ENCODE data around the gene UTF1. TPM values are rescaled to one million over a fixed set of nuclear protein-coding genes. Genes with fewer than 3 reads are reported as not detected.

UTF1 gene
- total and polyA plus RNA-seq, 11 donors: not detected

- 3 to 14% (median 9%) methylated on average over 22 to 63 of the region's 63 CpGs for WGBS, 4 donors
- peaks cover 0 to 34% (median 19%) of the 10 kb centered on the region in 9 donors for H3K36me3 ChIP-seq
- H3K4me1 ChIP-seq: peaks cover 0 to 62% (median 8%) of the 10 kb centered on the region in 12 donors
- intact Hi-C loops (cut with DNase I): no loop called here
- H3K4me3 ChIP-seq: peak within 1 kb of the TSS in 9 of 12 donors; percentile 2 to 63 (median 28)
- no peak for TF ChIP-seq POLR2A (IDR thresholded peaks at IDR 0.05)
- no peak for TF ChIP-seq CTCF (IDR thresholded peaks at IDR 0.05)
- H3K27me3 ChIP-seq: peaks cover 0 to 31% (median 20%) of the 10 kb centered on the region in 9 donors
- ATAC-seq (peak in 2 of 4 donors; percentile 8 to 42), DNase-seq (peak in 2 of 5 donors; percentile 52 to 82)
- peak within 1 kb of the TSS in 1 of 12 donors; percentile 81 for H3K27ac ChIP-seq
- no peaks in the 10 kb centered on the region for H3K9me3 ChIP-seq
These were observed 46.6 kb downstream of the UTF1 start, which contains the start of gene ADAM8 for GRCh38 chr10:133276435-133277201. Gene ADAM8 (minus strand): TSS chr10:133276868. CDS start chr10:133276817, 51 bp downstream.

- Histone ChIP-seq H3K27ac (peak overlapping the region in 1 of 12 donors; percentile 81), H3K9me3 (no peaks in the 10 kb centered on the region), H3K4me1 (peaks cover 0 to 62% (median 8%) of the 10 kb centered on the region in 12 donors), H3K36me3 (peaks cover 0 to 42% (median 28%) of the 10 kb centered on the region in 9 donors), H3K4me3 (peak overlapping the region in 1 of 12 donors; percentile 63), H3K27me3 (peaks cover 0 to 31% (median 20%) of the 10 kb centered on the region in 9 donors)
- DNase-seq: no peak
- 63 to 70% (median 68%) methylated on average over 15 to 25 of the region's 25 CpGs for WGBS, 4 donors
- no peak for ATAC-seq
- no peak for TF ChIP-seq CTCF (IDR thresholded peaks at IDR 0.05)
- no peak for TF ChIP-seq POLR2A (IDR thresholded peaks at IDR 0.05)
- intact Hi-C loops (cut with DNase I): no loop called here
These were observed 47.4 kb downstream of the UTF1 start for GRCh38 chr10:133277277-133277992.

- Histone ChIP-seq H3K27me3 (peaks cover 0 to 31% (median 20%) of the 10 kb centered on the region in 9 donors), H3K9me3 (no peaks in the 10 kb centered on the region), H3K36me3 (peaks cover 0 to 49% (median 34%) of the 10 kb centered on the region in 9 donors), H3K27ac (peak overlapping the region in 2 of 12 donors; percentile 46 to 81), H3K4me1 (peaks cover 0 to 62% (median 8%) of the 10 kb centered on the region in 12 donors), H3K4me3 (peak overlapping the region in 1 of 12 donors; percentile 19)
- 81 to 84% (median 84%) methylated on average over 12 of the region's 12 CpGs for WGBS, 4 donors
- TF ChIP-seq POLR2A (IDR thresholded peaks at IDR 0.05) (no peak), CTCF (IDR thresholded peaks at IDR 0.05) (no peak)
- ATAC-seq (no peak), DNase-seq (peak in 1 of 5 donors; percentile 64)
- intact Hi-C loops (cut with DNase I): no loop called here
These were observed 48.1 kb downstream of the UTF1 start for GRCh38 chr10:133277993-133278576.
